Mesenchymal stem cell (in vitro differentiated cells and primary cell): ENCODE data around the gene CCDC136.

Experiments
- DNase-seq: peaks from one replicate; pipeline ENCODE4 v3.0.0-alpha.2; 2013
- H2AFZ ChIP-seq: one replicate; pipeline ENCODE4 v1.6.1; 2013; ENCODE audit warnings: low read depth, mild to moderate bottlenecking, control low read depth, inconsistent platforms, low read length, moderate library complexity
- H2AK5ac ChIP-seq: 2 replicates; pipeline ENCODE4 v1.6.1; 2013; ENCODE audit warnings: low read length, moderate library complexity, mild to moderate bottlenecking, inconsistent platforms; ENCODE audit not compliant: severe bottlenecking
- H2BK120ac ChIP-seq: one replicate; pipeline ENCODE4 v1.6.1; 2013; ENCODE audit warnings: low read depth, mild to moderate bottlenecking, inconsistent platforms, low read length, moderate library complexity
- H2BK12ac ChIP-seq, 2 experiments: one replicate each; pipeline ENCODE4 v1.6.1; 2013; ENCODE audit warnings: inconsistent platforms in 2 of 2, low read length in 2 of 2, mild to moderate bottlenecking in 2 of 2, moderate library complexity in 2 of 2, control low read depth in 1 of 2
- H2BK15ac ChIP-seq: one replicate; pipeline ENCODE4 v1.6.1; 2013; ENCODE audit warnings: mild to moderate bottlenecking, low read depth, inconsistent platforms; ENCODE audit not compliant: poor library complexity, severe bottlenecking
- H2BK5ac ChIP-seq: 2 replicates; pipeline ENCODE4 v1.6.1; 2013; ENCODE audit warnings: low read depth, mild to moderate bottlenecking, low read length, control low read depth, inconsistent platforms; ENCODE audit not compliant: poor library complexity, severe bottlenecking
- H3K14ac ChIP-seq, 2 experiments: one replicate each; pipeline ENCODE4 v1.6.1; 2013; ENCODE audit warnings: inconsistent platforms in 2 of 2, low read length in 2 of 2, control low read depth in 1 of 2, mild to moderate bottlenecking in 1 of 2, moderate library complexity in 1 of 2
- H3K18ac ChIP-seq, 2 experiments: one replicate each; pipeline ENCODE4 v1.6.1; 2013; ENCODE audit warnings: inconsistent platforms in 2 of 2, low read length in 2 of 2, control low read depth in 1 of 2, low read depth in 1 of 2, mild to moderate bottlenecking in 1 of 2
- H3K23ac ChIP-seq, 2 experiments: one replicate each; pipeline ENCODE4 v1.6.1; 2013; ENCODE audit warnings: inconsistent platforms in 2 of 2, low read length in 2 of 2, mild to moderate bottlenecking in 2 of 2, moderate library complexity in 2 of 2, control low read depth in 1 of 2
- H3K27ac ChIP-seq: 2 replicates; pipeline ENCODE4 v1.5.1; 2013; ENCODE audit warnings: mild to moderate bottlenecking, moderate library complexity, low read length, control low read depth, inconsistent platforms; ENCODE audit not compliant: poor library complexity, severe bottlenecking
- H3K27me3 ChIP-seq, 2 experiments: 2 replicates each; pipeline versions ENCODE4 v1.6.1 to v1.7.0; 2013; ENCODE audit warnings: low read length in 2 of 2, mild to moderate bottlenecking in 2 of 2, moderate library complexity in 2 of 2, control low read depth in 1 of 2, inconsistent platforms in 1 of 2; ENCODE audit not compliant: control insufficient read depth in 1 of 2, insufficient read depth in 1 of 2
- H3K36me3 ChIP-seq, 2 experiments: 2 replicates each; pipeline versions ENCODE4 v1.6.1 to v1.7.0; 2013; ENCODE audit warnings: low read length in 2 of 2, control low read depth in 1 of 2, inconsistent platforms in 1 of 2, low read depth in 1 of 2, mild to moderate bottlenecking in 1 of 2; ENCODE audit not compliant: insufficient read depth in 2 of 2, control insufficient read depth in 1 of 2
- H3K4ac ChIP-seq, 2 experiments: one replicate each; pipeline ENCODE4 v1.6.1; 2013; ENCODE audit warnings: inconsistent platforms in 2 of 2, low read length in 2 of 2, mild to moderate bottlenecking in 2 of 2, moderate library complexity in 2 of 2, control low read depth in 1 of 2, low read depth in 1 of 2
- H3K4me1 ChIP-seq: 2 replicates; pipeline ENCODE4 v1.6.1; 2013; ENCODE audit warnings: low read depth, low read length, control low read depth; ENCODE audit not compliant: control insufficient read depth, insufficient read depth
- H3K4me2 ChIP-seq: 2 replicates; pipeline ENCODE4 v1.6.1; 2013; ENCODE audit warnings: low read length, mild to moderate bottlenecking, inconsistent platforms; ENCODE audit not compliant: poor library complexity, severe bottlenecking
- H3K4me3 ChIP-seq, 2 experiments: 2 replicates each; pipeline versions ENCODE4 v1.5.1 to v1.7.0; 2013; ENCODE audit warnings: low read length in 2 of 2, mild to moderate bottlenecking in 2 of 2, control low read depth in 1 of 2, low read depth in 1 of 2; ENCODE audit not compliant: insufficient read depth in 1 of 2
- H3K79me1 ChIP-seq: replicated peaks from 2 replicates; pipeline ENCODE4 v1.6.1; 2013; ENCODE audit warnings: mild to moderate bottlenecking, control low read depth, low read length, inconsistent platforms; ENCODE audit not compliant: poor library complexity, severe bottlenecking
- H3K9ac ChIP-seq: 2 replicates; pipeline ENCODE4 v1.7.0; 2013; ENCODE audit warnings: mild to moderate bottlenecking, low read length, moderate library complexity
- H3K9me3 ChIP-seq: 2 replicates; pipeline ENCODE4 v1.7.0; 2013; ENCODE audit warnings: mild to moderate bottlenecking, low read length; ENCODE audit not compliant: control insufficient read depth
- H4K8ac ChIP-seq: one replicate; pipeline ENCODE4 v1.6.1; 2013; ENCODE audit warnings: inconsistent platforms, mild to moderate bottlenecking, low read length, moderate library complexity
- H4K91ac ChIP-seq: one replicate; pipeline ENCODE4 v1.6.1; 2013; ENCODE audit warnings: mild to moderate bottlenecking, low read length, inconsistent platforms
- WGBS: methylation state at CpG from one replicate; pipeline ENCODE4 v1.1.7; 2013; ENCODE audit warnings: mixed read lengths; 5-methylcytosine and 5-hydroxymethylcytosine counted together

Gene CCDC136

DNA sequence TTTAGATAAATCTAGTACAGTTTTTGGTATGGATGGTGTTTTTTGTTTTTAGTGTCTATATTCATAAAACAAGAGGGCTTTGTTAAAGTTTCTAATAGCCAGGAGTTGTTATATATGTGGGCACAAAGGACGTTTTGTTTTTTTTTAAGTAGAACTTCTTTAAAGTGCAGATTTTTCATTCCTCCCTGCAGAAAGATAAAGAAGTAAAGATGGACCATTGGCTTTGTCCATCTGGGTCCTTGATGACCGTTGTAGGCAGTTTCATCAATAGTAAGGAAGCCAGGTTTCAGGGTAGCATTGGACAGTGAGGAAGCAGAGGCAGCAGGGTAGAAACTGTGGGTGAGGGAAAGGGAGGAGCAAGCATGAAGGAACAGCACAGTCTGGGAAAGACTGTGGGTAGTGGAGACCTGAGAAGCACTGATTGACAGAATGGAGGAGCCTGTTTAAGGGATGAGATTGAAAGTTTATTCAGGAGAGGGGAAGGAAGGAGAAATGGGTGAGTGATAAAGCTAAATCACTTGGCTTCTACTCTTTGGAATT lies 47.3 kb upstream of the CCDC136 start:
- peak overlapping the region in 1 of 2 experiments; percentile 97 for H3K4me3 ChIP-seq
- H3K4me1 ChIP-seq, result peaks cover 3% of the 10 kb centered on the region
- no peak overlapping the region for H2BK12ac ChIP-seq
- no peaks in the 10 kb centered on the region for H3K27me3 ChIP-seq
- H3K4ac ChIP-seq, result no peak overlapping the region
- WGBS, result 91% methylated on average over 2 of the region's 2 CpGs
- H2AK5ac ChIP-seq, result no peak overlapping the region
- H3K36me3 ChIP-seq, result peaks cover 14 to 50% of the 10 kb centered on the region in 2 experiments
- peak overlapping the region; percentile 25 for H4K8ac ChIP-seq
- no peak overlapping the region for H2BK120ac ChIP-seq
- H3K4me2 ChIP-seq, result no peak overlapping the region
- no peak overlapping the region for H4K91ac ChIP-seq
- no peak overlapping the region for H2BK5ac ChIP-seq
- peak overlapping the region; percentile 20 for H3K9ac ChIP-seq
- H3K79me1 ChIP-seq, result no peaks in the 10 kb centered on the region
- H3K27ac ChIP-seq, result no peak overlapping the region
- no peak for DNase-seq
- no peak overlapping the region for H2AFZ ChIP-seq
- peak overlapping the region; percentile 50 for H2BK15ac ChIP-seq
- H3K14ac ChIP-seq, result no peak overlapping the region
- no peak overlapping the region for H3K23ac ChIP-seq
- H3K18ac ChIP-seq, result no peak overlapping the region
- H3K9me3 ChIP-seq, result no peaks in the 10 kb centered on the region

DNA sequence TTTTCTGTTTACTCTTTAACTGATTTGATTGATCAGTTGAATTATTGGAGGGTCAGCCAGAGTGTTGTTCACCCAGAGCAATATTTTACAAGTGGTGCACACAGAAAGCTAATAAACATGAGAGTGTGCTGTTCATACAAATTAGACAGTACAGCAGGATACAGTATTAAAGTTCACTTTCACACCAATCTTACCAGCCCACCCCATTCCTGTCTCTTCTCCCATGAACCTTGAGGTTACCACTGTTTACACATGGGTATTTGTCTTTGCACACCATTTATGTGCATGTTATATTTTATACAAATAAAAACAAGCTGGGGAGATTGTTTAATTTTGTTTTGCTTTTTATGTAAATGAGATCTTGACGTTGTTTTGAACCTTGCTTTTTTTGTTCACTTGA lies 46.1 kb upstream of the CCDC136 start:
- Histone ChIP-seq H3K27ac (no peak overlapping the region), H3K4me1 (peaks cover 3% of the 10 kb centered on the region), H3K14ac (no peak overlapping the region), H3K9me3 (no peaks in the 10 kb centered on the region), H3K27me3 (no peaks in the 10 kb centered on the region), H2AFZ (no peak overlapping the region), H3K79me1 (no peaks in the 10 kb centered on the region), H3K9ac (no peak overlapping the region), H4K8ac (no peak overlapping the region), H2BK5ac (no peak overlapping the region), H3K4me3 (no peak overlapping the region), H3K4me2 (no peak overlapping the region), H2AK5ac (no peak overlapping the region), H2BK15ac (no peak overlapping the region), H3K4ac (no peak overlapping the region), H3K36me3 (peaks cover 14 to 62% of the 10 kb centered on the region in 2 experiments), H3K18ac (no peak overlapping the region), H3K23ac (no peak overlapping the region), H2BK120ac (no peak overlapping the region), H2BK12ac (no peak overlapping the region), H4K91ac (no peak overlapping the region)
- DNase-seq, result no peak
- 100% methylated on average over 1 of the region's 1 CpG for WGBS

DNA sequence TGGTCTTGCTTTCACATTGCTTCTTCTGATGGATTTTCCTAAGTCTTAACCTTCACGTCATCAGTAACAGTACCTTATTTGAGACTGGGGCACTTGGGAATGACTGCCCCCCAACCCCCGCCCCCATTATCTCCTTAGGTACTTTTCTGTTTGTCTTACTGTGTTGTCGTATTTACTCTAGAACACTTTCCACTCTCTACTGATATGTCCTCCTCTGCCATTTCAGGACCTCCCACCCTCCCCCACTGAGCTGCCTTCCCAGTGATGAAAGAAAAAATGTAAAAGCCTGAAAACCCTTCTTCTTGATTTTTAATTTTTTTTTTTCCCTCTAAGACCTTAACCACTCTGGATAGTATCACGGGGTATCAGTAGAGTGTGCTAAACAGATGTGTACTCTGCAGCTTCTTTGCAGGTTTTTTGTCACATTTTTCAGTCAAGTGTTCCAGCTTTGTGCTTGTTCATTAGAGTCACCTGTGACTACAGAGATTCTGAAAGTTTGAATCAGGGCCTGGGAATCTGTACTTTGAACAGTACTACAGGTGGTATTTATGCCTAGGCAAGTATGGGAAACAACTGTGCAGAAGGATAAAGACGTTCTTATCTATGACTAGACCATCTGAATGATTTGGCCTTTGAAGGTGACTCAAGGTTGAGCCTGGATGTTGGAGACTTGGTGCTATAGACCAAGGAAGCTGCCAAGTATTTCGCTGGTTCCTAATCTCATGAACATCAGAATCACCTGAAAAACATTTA lies 44.3 kb upstream of the CCDC136 start:
- Histone ChIP-seq H2BK15ac (no peak overlapping the region), H3K14ac (no peak overlapping the region), H3K9me3 (no peaks in the 10 kb centered on the region), H3K9ac (no peak overlapping the region), H2AK5ac (no peak overlapping the region), H3K36me3 (peaks cover 14 to 78% of the 10 kb centered on the region in 2 experiments), H2AFZ (no peak overlapping the region), H3K4me1 (peaks cover 3% of the 10 kb centered on the region), H2BK12ac (no peak overlapping the region), H4K8ac (no peak overlapping the region), H3K18ac (no peak overlapping the region), H2BK120ac (no peak overlapping the region), H3K4me3 (no peak overlapping the region), H3K4ac (no peak overlapping the region), H4K91ac (no peak overlapping the region), H3K27ac (no peak overlapping the region), H3K23ac (no peak overlapping the region), H2BK5ac (no peak overlapping the region), H3K27me3 (no peaks in the 10 kb centered on the region), H3K79me1 (no peaks in the 10 kb centered on the region), H3K4me2 (no peak overlapping the region)
- 93% methylated on average over 6 of the region's 6 CpGs for WGBS
- no peak for DNase-seq

DNA sequence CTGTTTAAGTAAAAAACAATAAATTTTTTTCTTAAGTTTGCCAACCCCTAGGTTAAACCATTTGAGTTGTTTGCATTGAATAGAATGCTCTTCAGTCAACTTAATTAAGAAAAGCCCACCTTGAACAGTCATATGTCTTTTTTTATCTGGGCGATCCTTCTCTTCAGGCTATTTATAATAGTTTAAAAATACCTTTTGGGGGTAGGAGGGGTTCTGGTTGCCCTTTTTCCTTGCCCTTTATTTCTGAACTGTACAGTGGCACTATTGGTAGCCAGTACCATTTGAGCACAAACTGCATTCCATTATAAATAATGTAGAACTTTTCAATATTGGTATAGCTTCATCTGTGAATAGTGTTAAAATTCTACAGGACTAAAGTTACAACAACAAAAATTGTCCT lies 39.5 kb upstream of the CCDC136 start:
- H3K14ac ChIP-seq, result no peak overlapping the region
- H2AFZ ChIP-seq, result no peak overlapping the region
- H3K79me1 ChIP-seq, result peaks cover 7% of the 10 kb centered on the region
- no peak overlapping the region for H2BK12ac ChIP-seq
- H3K9ac ChIP-seq, result no peak overlapping the region
- H3K27ac ChIP-seq, result no peak overlapping the region
- no peak overlapping the region for H3K4me3 ChIP-seq
- peaks cover 3% of the 10 kb centered on the region for H3K4me1 ChIP-seq
- H3K18ac ChIP-seq, result no peak overlapping the region
- no peak overlapping the region for H4K91ac ChIP-seq
- DNase-seq, result no peak
- no peak overlapping the region for H3K4me2 ChIP-seq
- H3K4ac ChIP-seq, result no peak overlapping the region
- no peaks in the 10 kb centered on the region for H3K9me3 ChIP-seq
- no peak overlapping the region for H2BK5ac ChIP-seq
- H2BK15ac ChIP-seq, result no peak overlapping the region
- H3K27me3 ChIP-seq, result no peaks in the 10 kb centered on the region
- H2BK120ac ChIP-seq, result no peak overlapping the region
- WGBS, result no CpG with 5 or more reads among the region's 1 CpG
- no peak overlapping the region for H2AK5ac ChIP-seq
- H3K23ac ChIP-seq, result no peak overlapping the region
- H4K8ac ChIP-seq, result no peak overlapping the region
- H3K36me3 ChIP-seq, result peaks cover 17 to 87% of the 10 kb centered on the region in 2 experiments
